Renal cortex interstitium (tissue), 3 donors: Measurements from ENCODE around the gene URB2. TPM values are rescaled to one million over a fixed set of nuclear protein-coding genes. Genes with fewer than 3 reads are reported as not detected.

Source experiments
- polyA plus RNA-seq, 3 donors: library from polyadenylated mRNA; unstranded; fragments of 120-200 nt; gene quantifications; one replicate each; pipeline ENCODE4 v1.2.1, GENCODE V29; 2013; ENCODE audit not compliant: insufficient read length in 3 of 3

URB2 gene
- polyA plus RNA-seq, 3 donors = 6.7 to 8.4 (median 7.9) TPM

Other genes starting within 250 kb of the URB2 start
- gene ACTA1, start 192.2 kb upstream of the URB2 start, polyA plus RNA-seq = 1 to 10 TPM in 2 of 3 donors, under 1 TPM in 1; 0.89 to 7.0 (median 1.0) TPM
- 10 to 100 TPM; 44.9 to 49.9 (median 49.6) TPM for gene NUP133, start 117.9 kb upstream of the URB2 start, polyA plus RNA-seq
- 10 to 100 TPM; 19.0 to 20.5 (median 19.4) TPM for gene ABCB10, start 67.5 kb upstream of the URB2 start, polyA plus RNA-seq
- gene TAF5L, start 125 bp upstream of the URB2 start, polyA plus RNA-seq = 10 to 100 TPM; 16.8 to 19.4 (median 19.0) TPM